Endothelial cell of umbilical vein (primary cell): ENCODE data around the gene KCND2. TPM values are rescaled to one million over a fixed set of nuclear protein-coding genes. Genes with fewer than 3 reads are reported as not detected.

Experiments used
- BruUV-seq: library from RNA; stranded (reverse); fragments of 400-500 nt; replicated peaks from 2 replicates; lab custom pipeline; 2021; lab: Mats Ljungman, UMichigan
- CTCF ChIA-PET: fragments of 300-600, 350-600 bp; sonication (Branson Sonifier 250); formaldehyde crosslinking; loops from one replicate; lab custom pipeline; 2021; ENCODE audit warnings: antibody characterized with exemption, inconsistent platforms; lab: Charles Lee
- POLR2A ChIA-PET: fragments of 300-600, 350-600 bp; sonication (Branson Sonifier 250); formaldehyde crosslinking; loops from one replicate; lab custom pipeline; 2021; ENCODE audit warnings: antibody characterized with exemption, inconsistent platforms; lab: Charles Lee
- DNase-seq: peaks from one replicate; pipeline ENCODE4 v3.0.0-alpha.2; 2011; ENCODE audit warnings: low read depth, low spot score
- FAIRE-seq: peaks from 2 replicates; lab custom pipeline; 2011; peaks lifted over from hg19 to GRCh38; lab: Jason Lieb, UNC
- H2AFZ ChIP-seq: 2 replicates; pipeline ENCODE4 v1.6.0; 2012; ENCODE audit warnings: low read depth, low read length, control low read depth, inconsistent platforms
- H3K27ac ChIP-seq: 2 replicates; pipeline ENCODE4 v1.5.1; 2011; ENCODE audit warnings: low read depth, mild to moderate bottlenecking, control low read depth, low read length, moderate library complexity; ENCODE audit not compliant: insufficient read depth
- H3K27me3 ChIP-seq, 2 experiments: 2 replicates each; pipeline versions ENCODE4 v1.6.0 to v1.6.1; 2011; ENCODE audit warnings: low read length in 2 of 2, mixed read lengths in 1 of 2; ENCODE audit not compliant: control insufficient read depth in 2 of 2, insufficient read depth in 2 of 2
- H3K36me3 ChIP-seq, 2 experiments: 2 replicates in 1 of 2; 3 replicates in 1 of 2; pipeline ENCODE4 v1.5.1; 2011; ENCODE audit warnings: low read length in 2 of 2, mild to moderate bottlenecking in 1 of 2, moderate library complexity in 1 of 2; ENCODE audit not compliant: control insufficient read depth in 2 of 2, insufficient read depth in 2 of 2; ENCODE audit errors: extremely low read depth in 1 of 2
- H3K4me1 ChIP-seq: 3 replicates; pipeline ENCODE4 v1.5.1; 2011; ENCODE audit warnings: mild to moderate bottlenecking, low read length; ENCODE audit not compliant: control insufficient read depth, insufficient read depth; ENCODE audit errors: extremely low read depth
- H3K4me2 ChIP-seq: 2 replicates; pipeline ENCODE4 v1.6.1; 2011; ENCODE audit warnings: low read length, control low read depth, mixed read lengths; ENCODE audit not compliant: insufficient read depth
- H3K4me3 ChIP-seq, 3 experiments: fragments of 200-600 bp in 1 of 3; sonication (generic), shearing (Covaris generic) in 1 of 3; replicated peaks in 1 of 3; 2 replicates each; pipeline ENCODE4 v1.5.1; 2011 to 2016; ENCODE audit warnings: control low read depth in 3 of 3, low read length in 3 of 3, mild to moderate bottlenecking in 2 of 3, inconsistent platforms in 1 of 3, low read depth in 1 of 3, moderate library complexity in 1 of 3; ENCODE audit not compliant: insufficient read depth in 1 of 3
- H3K79me2 ChIP-seq: 2 replicates; pipeline ENCODE4 v1.6.0; 2012; ENCODE audit warnings: low read length, inconsistent platforms; ENCODE audit not compliant: control insufficient read depth, insufficient read depth
- H3K9ac ChIP-seq: replicated peaks from 2 replicates; pipeline ENCODE3; 2011; ENCODE audit warnings: low read length, control low read depth; ENCODE audit not compliant: insufficient read depth; ENCODE audit errors: extremely low read depth
- H3K9me1 ChIP-seq: replicated peaks from 3 replicates; pipeline ENCODE4 v1.6.0; 2011; ENCODE audit warnings: mild to moderate bottlenecking, low read length; ENCODE audit not compliant: control insufficient read depth, insufficient read depth; ENCODE audit errors: extremely low read depth
- H3K9me3 ChIP-seq: replicated peaks from 2 replicates; pipeline ENCODE4 v1.5.1; 2012; ENCODE audit warnings: low read length, inconsistent platforms; ENCODE audit not compliant: control insufficient read depth, insufficient read depth
- H4K20me1 ChIP-seq: replicated peaks from 2 replicates; pipeline ENCODE3; 2011; ENCODE audit warnings: mild to moderate bottlenecking, low read length; ENCODE audit not compliant: control insufficient read depth, insufficient read depth; ENCODE audit errors: extremely low read depth
- EZH2 ChIP-seq: IDR thresholded peaks from 2 replicates; pipeline ENCODE4 v1.6.1; 2012; ENCODE audit warnings: borderline replicate concordance, low read depth, mild to moderate bottlenecking, moderate library complexity, low read length, inconsistent platforms; ENCODE audit not compliant: severe bottlenecking
- FOS ChIP-seq: IDR thresholded peaks from 2 replicates; pipeline ENCODE4 v1.6.1; 2011; ENCODE audit warnings: mild to moderate bottlenecking, low read length, moderate library complexity, borderline replicate concordance; ENCODE audit not compliant: insufficient read depth
- GATA2 ChIP-seq: IDR thresholded peaks from 2 replicates; pipeline ENCODE4 v1.7.0; 2011; ENCODE audit warnings: low read depth, mild to moderate bottlenecking, moderate library complexity, mixed read lengths, low read length; ENCODE audit not compliant: insufficient read length, insufficient read depth
- JUN ChIP-seq: IDR thresholded peaks from 2 replicates; pipeline ENCODE4 v1.6.1; 2011; ENCODE audit warnings: borderline replicate concordance, low read depth; ENCODE audit not compliant: insufficient read length, insufficient read depth
- MYC ChIP-seq: IDR thresholded peaks from one replicate; pipeline ENCODE4 v1.6.1; 2011; ENCODE audit warnings: mild to moderate bottlenecking, low read depth, low read length
- POLR2AphosphoS5 ChIP-seq: IDR thresholded peaks from 2 replicates; pipeline ENCODE4 v1.6.1; 2012; ENCODE audit warnings: low read depth, mild to moderate bottlenecking, control low read depth, low read length, moderate library complexity; ENCODE audit not compliant: insufficient read depth
- dilution Hi-C: fragments of 300-500 bp; cut with MboI; formaldehyde crosslinking; loops from one replicate; pipeline ENCODE4 v1.15.0; 2019; ENCODE audit warnings: low sequenced_read_pairs; ENCODE audit not compliant: extremely low pct_ligation_motif_present
- intact Hi-C: fragments of 100-400 bp; cut with micrococcal nuclease; formaldehyde crosslinking; loops from one replicate; pipeline ENCODE4 v1.10.0; 2022
- polyA plus RNA-seq, 4 experiments: library from polyadenylated mRNA; depleted of rRNA in 3 of 4; stranded (reverse) in 3 of 4; unstranded in 1 of 4; fragments of >200 nt; gene quantifications; 2 replicates each; pipeline versions ENCODE4 v1.2.1 to v1.2.3, GENCODE V29; 2011 to 2012; ENCODE audit warnings: missing spikeins in 1 of 4
- total RNA-seq: library from RNA; stranded (reverse); gene quantifications from 2 replicates; pipeline ENCODE4 v1.2.3, GENCODE V29; 2021

KCND2 gene
- total and polyA plus RNA-seq, 2 donors (not counting 3 experiments of a cell fraction or from before 2014, with no cell fraction given): not detected

DNA sequence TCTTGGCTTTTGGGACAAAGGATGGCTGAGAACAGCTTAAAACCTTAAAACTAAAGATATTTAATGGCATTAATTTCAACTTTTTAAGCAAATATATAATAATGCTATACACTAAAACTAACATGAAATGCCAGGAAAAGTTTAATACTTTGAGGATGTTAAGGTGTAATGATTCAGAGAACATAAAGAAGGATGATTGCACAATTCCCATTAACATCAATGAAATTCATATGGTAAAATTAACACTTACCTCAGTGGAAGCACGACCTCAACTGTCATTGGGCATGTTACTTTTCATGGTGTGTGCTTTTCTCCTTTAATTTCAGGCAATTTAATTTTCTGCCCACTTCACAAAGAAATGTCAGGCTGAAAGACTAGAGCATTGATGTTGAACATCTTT lies 171.7 kb downstream of the KCND2 start:
- FAIRE-seq: no peak
- no peak overlapping the region for H2AFZ ChIP-seq
- H3K27me3 ChIP-seq: no peaks in the 10 kb centered on the region
- intact Hi-C loops: no loop called here
- no peak overlapping the region for H3K9ac ChIP-seq
- no peaks in the 10 kb centered on the region for H4K20me1 ChIP-seq
- no peaks in the 10 kb centered on the region for H3K9me1 ChIP-seq
- no peak for DNase-seq
- H3K4me1 ChIP-seq: no peaks in the 10 kb centered on the region
- H3K4me2 ChIP-seq: no peak overlapping the region
- TF ChIP-seq JUN: no peak
- TF ChIP-seq POLR2AphosphoS5: no peak
- no peak for TF ChIP-seq MYC
- no peak for TF ChIP-seq EZH2
- TF ChIP-seq GATA2: no peak
- no peak for TF ChIP-seq FOS
- no peaks in the 10 kb centered on the region for H3K36me3 ChIP-seq
- no peaks in the 10 kb centered on the region for H3K79me2 ChIP-seq
- ChIA-PET CTCF (no interaction called here), POLR2A (no interaction called here)
- no peak overlapping the region for H3K4me3 ChIP-seq
- H3K9me3 ChIP-seq: no peaks in the 10 kb centered on the region
- dilution Hi-C loops: no loop called here
- BruUV-seq: no TSS peak
- H3K27ac ChIP-seq: no peak overlapping the region

GRCh38 chr7:120445276-120445675 lies 172.3 kb downstream of the KCND2 start:
- Histone ChIP-seq H3K79me2 (no peaks in the 10 kb centered on the region), H3K36me3 (no peaks in the 10 kb centered on the region), H3K9me3 (no peaks in the 10 kb centered on the region), H3K27ac (no peak overlapping the region), H3K9ac (no peak overlapping the region), H3K4me1 (no peaks in the 10 kb centered on the region), H3K27me3 (no peaks in the 10 kb centered on the region), H3K4me3 (no peak overlapping the region), H3K9me1 (no peaks in the 10 kb centered on the region), H4K20me1 (no peaks in the 10 kb centered on the region), H2AFZ (no peak overlapping the region), H3K4me2 (no peak overlapping the region)
- TF ChIP-seq FOS (no peak), MYC (no peak)
- DNase-seq (no peak), FAIRE-seq (no peak)
- no TSS peak for BruUV-seq
- dilution Hi-C loops: no loop called here
- POLR2A ChIA-PET: no interaction called here
- intact Hi-C loops: no loop called here
- CTCF ChIA-PET: no interaction called here
